NCI-H187 (cell line): ENCODE results near the gene GADD45B.
A peak's percentile ranks its signal among the peaks of the same experiment; 100 is the strongest.
"Not testable (repeated sequence)": the region's sequence is repeated elsewhere in the genome, so short reads cannot be mapped to it uniquely, and the experiment has no call there.

Experiments
- DNase-seq, 2 experiments: peaks; one replicate each; lab custom pipeline; 2025; lab: John Stamatoyannopoulos, UW

GADD45B gene

GRCh38 chr19:2469102-2469914, 6.6 kb upstream of the GADD45B start:
- DNase-seq = no peak

GRCh38 chr19:2469915-2470200, 6.1 kb upstream of the GADD45B start:
- not testable (repeated sequence) for DNase-seq

GRCh38 chr19:2474232-2475017, 1.5 kb upstream of the GADD45B start:
- peak; percentile 28 to 49 for DNase-seq

GRCh38 chr19:2475018-2475701, 767 bp upstream of the GADD45B start:
- no peak for DNase-seq

- no peak for DNase-seq
Observed at GRCh38 chr19:2476451-2477140, 669 bp downstream of the GADD45B start.

- no peak for DNase-seq
Observed at GRCh38 chr19:2477141-2477710, 1.3 kb downstream of the GADD45B start.

- DNase-seq = no peak
Observed at GRCh38 chr19:2477732-2478191, 1.8 kb downstream of the GADD45B start.

GRCh38 chr19:2478278-2478755, 2.4 kb downstream of the GADD45B start:
- DNase-seq = no peak

GRCh38 chr19:2478756-2479555, 3.0 kb downstream of the GADD45B start:
- no peak for DNase-seq

GRCh38 chr19:2479556-2480194, 3.7 kb downstream of the GADD45B start:
- DNase-seq = no peak

- DNase-seq = no peak
Observed at GRCh38 chr19:2481466-2481865, 5.5 kb downstream of the GADD45B start.

GRCh38 chr19:2482354-2483038, 6.6 kb downstream of the GADD45B start:
- no peak for DNase-seq

- no peak for DNase-seq
Observed at GRCh38 chr19:2483084-2483483, 7.2 kb downstream of the GADD45B start.

GRCh38 chr19:2483484-2484151, 7.7 kb downstream of the GADD45B start:
- DNase-seq = no peak

- DNase-seq = no peak
Observed at GRCh38 chr19:2484178-2484937, 8.4 kb downstream of the GADD45B start.

GRCh38 chr19:2485428-2485827, 9.5 kb downstream of the GADD45B start:
- no peak for DNase-seq

GRCh38 chr19:2487090-2487489, 11.2 kb downstream of the GADD45B start:
- DNase-seq = no peak

- no peak for DNase-seq
Observed at GRCh38 chr19:2487842-2488241, 11.9 kb downstream of the GADD45B start.
